Measurements from ENCODE around the gene ATAD3C.
A peak's percentile ranks its signal among the peaks of the same experiment; 100 is the strongest.

Gene ATAD3C

DNA sequence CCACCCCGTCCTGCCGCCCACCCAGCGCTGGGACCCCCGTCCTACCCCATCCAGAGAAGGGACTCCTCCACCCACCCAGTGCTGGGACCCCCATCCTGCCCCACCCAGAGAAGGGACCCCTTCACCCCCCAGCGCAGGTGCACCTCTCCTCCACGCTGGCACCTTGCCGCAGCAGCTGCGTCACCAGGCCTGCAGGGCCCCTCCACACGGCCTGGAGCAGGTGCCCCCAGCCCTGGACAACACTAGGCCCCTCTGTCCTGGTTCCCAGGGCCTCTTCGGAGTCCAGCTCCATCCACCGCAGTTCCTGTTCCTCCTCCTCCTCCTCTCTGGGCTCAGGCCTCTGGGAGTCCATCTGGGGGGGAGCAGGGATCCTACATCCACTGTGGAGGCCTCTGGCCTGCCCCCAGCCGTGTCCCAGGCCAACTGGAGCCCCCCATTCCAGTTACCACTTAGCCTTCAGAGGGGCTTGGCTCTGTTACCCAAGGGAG lies 28.8 kb upstream of the ATAD3C start:
- H3K27ac ChIP-seq (ENCODE audit: low read length), result no peak overlapping the region
- H3K4me1 ChIP-seq (ENCODE audit: insufficient read depth, low read length), result peaks cover 16% of the 10 kb centered on the region
- H3K4me3 ChIP-seq (ENCODE audit: low read length), result no peak overlapping the region
- H3K36me3 ChIP-seq (ENCODE audit: insufficient read depth, low read depth, low read length), result no peaks in the 10 kb centered on the region
- H3K27me3 ChIP-seq (ENCODE audit: insufficient read depth, low read length), result peaks cover 12% of the 10 kb centered on the region; the same call in 1 of the 2 replicates
- no peaks in the 10 kb centered on the region for H3K9me3 ChIP-seq (ENCODE audit: insufficient read depth, low read depth, low read length)
- no peak overlapping the region for H3K9ac ChIP-seq (ENCODE audit: low read depth, low read length)

- Histone ChIP-seq H3K4me3 (ENCODE audit: low read length) (no peak within 1 kb of the TSS), H3K27me3 (ENCODE audit: insufficient read depth, low read length) (peaks cover 12% of the 10 kb centered on the region; the same call in 1 of the 2 replicates), H3K36me3 (ENCODE audit: insufficient read depth, low read depth, low read length) (no peaks in the 10 kb centered on the region), H3K9ac (ENCODE audit: low read depth, low read length) (no peak within 1 kb of the TSS), H3K9me3 (ENCODE audit: insufficient read depth, low read depth, low read length) (no peaks in the 10 kb centered on the region), H3K4me1 (ENCODE audit: insufficient read depth, low read length) (peaks cover 20% of the 10 kb centered on the region), H3K27ac (ENCODE audit: low read length) (no peak within 1 kb of the TSS)
Measured at GRCh38 chr1:1421147-1421906, 28.2 kb upstream of the ATAD3C start, which contains the start of gene ANKRD65. Gene ANKRD65 (minus strand): TSS chr1:1421276. CDS start chr1:1421005, 271 bp downstream.

- Histone ChIP-seq H3K36me3 (ENCODE audit: insufficient read depth, low read depth, low read length) (no peaks in the 10 kb centered on the region), H3K9me3 (ENCODE audit: insufficient read depth, low read depth, low read length) (no peaks in the 10 kb centered on the region), H3K4me3 (ENCODE audit: low read length) (no peak overlapping the region), H3K27me3 (ENCODE audit: insufficient read depth, low read length) (peaks cover 12% of the 10 kb centered on the region; the same call in 1 of the 2 replicates), H3K4me1 (ENCODE audit: insufficient read depth, low read length) (peaks cover 23% of the 10 kb centered on the region), H3K27ac (ENCODE audit: low read length) (no peak overlapping the region), H3K9ac (ENCODE audit: low read depth, low read length) (0 out of 2 replicates have a peak overlapping the region, but pooled peaks have one; percentile 38)
Measured at GRCh38 chr1:1421907-1422464, 27.5 kb upstream of the ATAD3C start.

DNA sequence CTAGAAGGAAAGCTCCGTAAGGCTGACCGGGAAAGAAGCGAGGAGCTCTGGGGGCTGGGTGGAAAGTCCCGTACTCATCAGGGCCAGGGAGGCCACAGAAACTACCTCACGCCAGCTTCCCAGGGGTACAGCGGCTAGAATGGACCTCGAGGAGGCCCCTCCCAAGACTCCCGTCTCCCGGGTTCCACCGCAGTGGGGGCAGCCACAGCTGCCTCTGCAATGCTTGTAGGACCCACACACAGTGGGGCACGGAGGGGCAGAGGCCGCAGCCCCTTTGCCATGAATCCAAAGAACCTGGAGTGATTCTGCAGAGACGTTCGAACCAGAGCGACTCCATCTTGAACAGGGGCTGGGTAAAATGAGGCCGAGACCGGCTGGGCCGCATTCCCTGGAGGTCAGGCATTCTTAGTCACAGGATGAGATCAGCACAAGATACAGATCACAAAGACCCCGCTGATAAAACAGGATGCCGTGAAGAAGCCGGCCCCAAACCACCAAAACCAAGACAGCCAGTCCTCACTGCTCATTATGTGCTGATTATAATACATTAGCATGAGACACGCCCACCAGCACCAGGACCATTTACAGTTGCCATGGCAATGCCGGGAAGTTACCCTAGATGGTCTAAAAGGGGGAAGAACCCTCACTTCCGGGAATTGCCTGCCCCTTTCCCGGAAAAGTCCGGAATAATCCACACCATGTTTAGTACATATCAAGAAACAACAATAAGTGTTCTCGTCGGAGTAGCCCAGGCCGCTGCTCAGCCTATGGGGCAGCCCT lies 26.8 kb upstream of the ATAD3C start:
- Histone ChIP-seq H3K4me1 (ENCODE audit: insufficient read depth, low read length) (peaks cover 23% of the 10 kb centered on the region), H3K27me3 (ENCODE audit: insufficient read depth, low read length) (peaks cover 12% of the 10 kb centered on the region; the same call in 1 of the 2 replicates), H3K27ac (ENCODE audit: low read length) (no peak overlapping the region), H3K9me3 (ENCODE audit: insufficient read depth, low read depth, low read length) (no peaks in the 10 kb centered on the region), H3K36me3 (ENCODE audit: insufficient read depth, low read depth, low read length) (no peaks in the 10 kb centered on the region), H3K9ac (ENCODE audit: low read depth, low read length) (peak overlapping the region; percentile 38; the same call in 1 of the 2 replicates), H3K4me3 (ENCODE audit: low read length) (no peak overlapping the region)

GRCh38 chr1:1423245-1423597 lies 26.3 kb upstream of the ATAD3C start:
- Histone ChIP-seq H3K36me3 (ENCODE audit: insufficient read depth, low read depth, low read length) (no peaks in the 10 kb centered on the region), H3K27ac (ENCODE audit: low read length) (no peak overlapping the region), H3K4me3 (ENCODE audit: low read length) (no peak overlapping the region), H3K9ac (ENCODE audit: low read depth, low read length) (no peak overlapping the region), H3K9me3 (ENCODE audit: insufficient read depth, low read depth, low read length) (no peaks in the 10 kb centered on the region), H3K27me3 (ENCODE audit: insufficient read depth, low read length) (peaks cover 12% of the 10 kb centered on the region; the same call in 1 of the 2 replicates), H3K4me1 (ENCODE audit: insufficient read depth, low read length) (peaks cover 23% of the 10 kb centered on the region)

DNA sequence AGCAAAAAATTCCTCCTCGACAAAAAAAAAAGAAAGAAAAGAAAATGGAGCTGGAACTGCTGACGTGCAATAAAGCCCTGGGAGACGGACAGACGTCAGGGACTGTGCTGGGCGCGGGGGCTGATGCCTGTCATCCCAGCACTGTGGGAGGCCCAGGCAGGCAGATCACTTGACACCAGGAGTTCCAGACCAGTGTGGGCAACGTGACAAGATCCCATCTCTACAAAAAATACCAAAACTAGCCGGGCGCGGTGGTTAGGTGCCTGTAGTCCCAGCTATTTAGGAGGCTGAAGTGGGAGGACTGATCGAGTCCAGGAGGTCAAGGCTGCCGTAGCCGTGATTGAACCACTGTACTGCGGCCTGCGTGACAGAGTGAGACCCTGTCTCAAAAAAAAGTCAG lies 24.8 kb upstream of the ATAD3C start:
- no peak overlapping the region for H3K4me3 ChIP-seq (ENCODE audit: low read length)
- peaks cover 23% of the 10 kb centered on the region for H3K4me1 ChIP-seq (ENCODE audit: insufficient read depth, low read length)
- no peak overlapping the region for H3K9ac ChIP-seq (ENCODE audit: low read depth, low read length)
- peaks cover under 1% of the 10 kb centered on the region; the same call in 1 of the 2 replicates for H3K27me3 ChIP-seq (ENCODE audit: insufficient read depth, low read length)
- H3K9me3 ChIP-seq (ENCODE audit: insufficient read depth, low read depth, low read length), result no peaks in the 10 kb centered on the region
- H3K27ac ChIP-seq (ENCODE audit: low read length), result no peak overlapping the region
- no peaks in the 10 kb centered on the region for H3K36me3 ChIP-seq (ENCODE audit: insufficient read depth, low read depth, low read length)

DNA sequence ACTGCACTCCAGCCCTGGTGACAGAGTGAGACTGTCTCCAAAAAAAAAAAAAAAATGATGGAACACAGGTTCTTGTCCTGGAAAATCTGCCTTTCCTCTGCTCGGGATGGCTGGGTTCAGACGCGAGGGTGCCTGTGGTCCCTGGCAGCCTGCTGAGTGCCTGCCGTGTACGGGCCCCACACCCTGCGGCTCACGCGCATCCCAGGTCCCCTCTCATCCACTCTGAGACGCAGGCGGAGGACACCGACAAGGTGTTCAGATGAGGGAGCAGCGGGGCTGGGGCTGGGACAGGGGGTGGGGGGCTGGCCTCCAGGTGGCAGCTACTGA lies 24.1 kb upstream of the ATAD3C start:
- H3K4me3 ChIP-seq (ENCODE audit: low read length), result no peak overlapping the region

DNA sequence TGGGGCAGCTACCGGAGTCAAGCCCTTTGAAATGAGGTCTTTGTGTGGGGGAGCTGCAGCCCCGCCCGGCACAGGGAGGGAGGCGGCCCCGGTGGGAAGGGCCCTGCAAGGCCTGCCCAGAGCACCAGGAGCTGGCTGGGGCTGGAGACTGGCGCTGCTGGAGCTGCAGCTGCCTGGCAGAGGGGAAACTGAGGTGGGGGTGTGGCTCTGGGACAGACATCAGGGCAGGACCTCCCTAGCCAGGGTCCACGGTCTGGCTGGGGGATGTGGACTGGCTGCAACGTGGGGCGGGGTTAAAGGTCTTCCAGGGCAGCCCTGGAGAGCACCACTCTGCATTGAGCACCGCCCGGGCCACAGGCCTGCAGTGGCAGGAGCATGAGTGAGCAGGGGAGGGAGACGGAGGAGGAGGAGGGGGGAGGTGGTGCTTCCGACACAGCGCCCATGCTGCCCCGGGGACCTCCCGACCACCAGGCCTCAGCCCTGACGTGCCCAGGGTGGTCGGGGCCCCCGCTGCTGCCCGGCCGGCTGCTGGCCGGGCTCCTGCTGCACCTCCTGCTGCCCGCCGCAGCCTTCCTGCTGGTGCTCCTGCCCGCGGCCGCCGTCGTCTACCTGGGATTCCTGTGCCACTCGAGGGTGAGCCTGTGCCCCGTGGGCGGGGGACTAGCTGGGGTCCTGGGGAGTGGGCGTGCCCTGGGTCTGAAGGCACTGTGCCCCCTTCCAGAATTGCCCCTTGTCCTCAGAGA lies 23.6 kb upstream of the ATAD3C start:
- peak overlapping the region; percentile 37; the same call in 1 of the 2 replicates for H3K9ac ChIP-seq (ENCODE audit: low read depth, low read length)
- no peaks in the 10 kb centered on the region for H3K36me3 ChIP-seq (ENCODE audit: insufficient read depth, low read depth, low read length)
- H3K27me3 ChIP-seq (ENCODE audit: insufficient read depth, low read length), result no peaks in the 10 kb centered on the region; the same call in 1 of the 2 replicates
- peaks cover 26% of the 10 kb centered on the region for H3K4me1 ChIP-seq (ENCODE audit: insufficient read depth, low read length)
- no peak overlapping the region for H3K27ac ChIP-seq (ENCODE audit: low read length)
- peak overlapping the region; percentile 50; the same call in 1 of the 2 replicates for H3K4me3 ChIP-seq (ENCODE audit: low read length)
- no peaks in the 10 kb centered on the region for H3K9me3 ChIP-seq (ENCODE audit: insufficient read depth, low read depth, low read length)

More for the DNA sequence above, 24.1 kb upstream of the ATAD3C start:
- H3K9ac ChIP-seq (ENCODE audit: low read depth, low read length), result no peak overlapping the region
- H3K4me1 ChIP-seq (ENCODE audit: insufficient read depth, low read length), result peaks cover 27% of the 10 kb centered on the region
- H3K36me3 ChIP-seq (ENCODE audit: insufficient read depth, low read depth, low read length), result no peaks in the 10 kb centered on the region
- H3K27me3 ChIP-seq (ENCODE audit: insufficient read depth, low read length), result no peaks in the 10 kb centered on the region; the same call in 1 of the 2 replicates
- H3K9me3 ChIP-seq (ENCODE audit: insufficient read depth, low read depth, low read length), result no peaks in the 10 kb centered on the region
- H3K27ac ChIP-seq (ENCODE audit: low read length), result no peak overlapping the region

GRCh38 chr1:1426496-1427105 lies 22.9 kb upstream of the ATAD3C start:
- Histone ChIP-seq H3K27ac (ENCODE audit: low read length) (no peak overlapping the region), H3K9ac (ENCODE audit: low read depth, low read length) (peak overlapping the region; percentile 37; the same call in 1 of the 2 replicates), H3K4me1 (ENCODE audit: insufficient read depth, low read length) (peaks cover 23% of the 10 kb centered on the region), H3K36me3 (ENCODE audit: insufficient read depth, low read depth, low read length) (no peaks in the 10 kb centered on the region), H3K4me3 (ENCODE audit: low read length) (peak overlapping the region; percentile 50; the same call in 1 of the 2 replicates), H3K27me3 (ENCODE audit: insufficient read depth, low read length) (no peaks in the 10 kb centered on the region), H3K9me3 (ENCODE audit: insufficient read depth, low read depth, low read length) (no peaks in the 10 kb centered on the region)

DNA sequence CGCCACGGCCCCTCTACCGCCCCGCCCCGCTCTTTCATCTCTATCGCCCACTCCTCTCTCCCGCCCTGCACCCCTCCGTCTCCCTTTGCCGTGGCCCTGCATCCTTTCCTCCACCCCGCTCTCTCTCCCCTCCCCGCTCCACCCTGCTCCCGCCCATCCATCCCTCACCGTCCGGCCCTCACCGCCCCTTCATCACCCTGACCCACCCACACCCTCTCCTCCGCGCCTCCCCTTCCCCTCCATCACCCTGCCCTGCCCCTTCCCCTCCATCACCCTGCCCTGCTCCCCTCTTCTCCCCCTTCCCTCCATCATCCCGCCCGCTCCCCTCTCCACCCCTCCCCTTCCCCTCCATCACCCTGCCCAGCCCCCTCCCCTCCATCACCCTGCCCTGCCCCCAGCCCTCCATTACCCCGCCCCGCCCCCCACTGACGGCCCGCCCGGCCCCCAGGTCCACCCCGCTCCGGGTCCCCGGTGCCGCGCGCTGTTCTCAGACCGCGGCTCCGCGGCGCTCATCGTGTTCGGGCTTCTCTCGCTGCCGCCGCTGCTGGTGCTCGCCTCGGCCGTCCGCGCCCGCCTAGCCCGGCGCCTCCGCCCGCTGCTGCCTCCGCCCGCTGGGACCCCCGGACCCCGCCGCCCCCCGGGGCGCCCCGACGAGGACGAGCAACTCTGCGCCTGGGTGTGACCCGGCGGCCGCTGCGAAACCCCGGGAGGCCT lies 22.2 kb upstream of the ATAD3C start:
- Histone ChIP-seq H3K4me3 (ENCODE audit: low read length) (peak overlapping the region; percentile 50; the same call in 1 of the 2 replicates), H3K4me1 (ENCODE audit: insufficient read depth, low read length) (peaks cover 21% of the 10 kb centered on the region), H3K27me3 (ENCODE audit: insufficient read depth, low read length) (no peaks in the 10 kb centered on the region), H3K36me3 (ENCODE audit: insufficient read depth, low read depth, low read length) (no peaks in the 10 kb centered on the region), H3K27ac (ENCODE audit: low read length) (no peak overlapping the region), H3K9me3 (ENCODE audit: insufficient read depth, low read depth, low read length) (no peaks in the 10 kb centered on the region), H3K9ac (ENCODE audit: low read depth, low read length) (no peak overlapping the region)

Data from iPS-20b (cell line).